Keratinocyte (primary cell): Measurements from ENCODE around the gene TMC8. TPM values are rescaled to one million over a fixed set of nuclear protein-coding genes. Genes with fewer than 3 reads are reported as not detected.

Experiments
- DNase-seq: peaks from one replicate; pipeline ENCODE4 v3.0.0-alpha.2; 2011; ENCODE audit warnings: low read depth, missing footprints, low spot score
- FAIRE-seq: peaks from 2 replicates; lab custom pipeline; 2011; peaks lifted over from hg19 to GRCh38; lab: Jason Lieb, UNC
- H2AFZ ChIP-seq: 2 replicates; pipeline ENCODE4 v1.6.0; 2012; ENCODE audit warnings: low read length, control low read depth, inconsistent platforms; ENCODE audit not compliant: control insufficient read depth
- H3K27ac ChIP-seq: 2 replicates; pipeline ENCODE4 v1.5.1; 2011; ENCODE audit warnings: low read length; ENCODE audit not compliant: control insufficient read depth, insufficient read depth
- H3K27me3 ChIP-seq: 3 replicates; pipeline ENCODE4 v1.6.0; 2011; ENCODE audit warnings: low read length; ENCODE audit not compliant: control insufficient read depth, insufficient read depth; ENCODE audit errors: extremely low read depth
- H3K36me3 ChIP-seq, 2 experiments: 2 replicates in 1 of 2; 3 replicates in 1 of 2; pipeline ENCODE4 v1.5.1; 2011; ENCODE audit warnings: low read length in 2 of 2, mild to moderate bottlenecking in 1 of 2; ENCODE audit not compliant: control insufficient read depth in 2 of 2, insufficient read depth in 2 of 2; ENCODE audit errors: extremely low read depth in 1 of 2
- H3K4me1 ChIP-seq: 3 replicates; pipeline ENCODE4 v1.5.1; 2011; ENCODE audit warnings: low read length; ENCODE audit not compliant: control insufficient read depth, insufficient read depth; ENCODE audit errors: extremely low read depth
- H3K4me2 ChIP-seq: 3 replicates; pipeline ENCODE4 v1.6.0; 2011; ENCODE audit warnings: low read depth, low read length; ENCODE audit not compliant: control insufficient read depth, insufficient read depth; ENCODE audit errors: extremely low read depth
- H3K4me3 ChIP-seq, 3 experiments: fragments of 200-600 bp in 1 of 3; sonication (generic) in 1 of 3; 2 replicates in 2 of 3; 3 replicates in 1 of 3; pipeline ENCODE4 v1.5.1; 2011 to 2016; ENCODE audit warnings: low read length in 3 of 3, mild to moderate bottlenecking in 3 of 3, control low read depth in 2 of 3, inconsistent platforms in 1 of 3, low read depth in 1 of 3, mixed read lengths in 1 of 3, mixed run types in 1 of 3, moderate library complexity in 1 of 3; ENCODE audit not compliant: control insufficient read depth in 2 of 3, insufficient read depth in 2 of 3; ENCODE audit errors: extremely low read depth in 1 of 3
- H3K79me2 ChIP-seq: 2 replicates; pipeline ENCODE4 v1.6.0; 2012; ENCODE audit warnings: low read length; ENCODE audit not compliant: control insufficient read depth, insufficient read depth
- H3K9ac ChIP-seq: 3 replicates; pipeline ENCODE4 v1.6.0; 2011; ENCODE audit warnings: low read length; ENCODE audit not compliant: control insufficient read depth, insufficient read depth; ENCODE audit errors: extremely low read depth
- H3K9me1 ChIP-seq: 3 replicates; pipeline ENCODE4 v1.6.0; 2011; ENCODE audit warnings: low read length; ENCODE audit not compliant: control insufficient read depth, insufficient read depth; ENCODE audit errors: extremely low read depth
- H3K9me3 ChIP-seq: 2 replicates; pipeline ENCODE4 v1.5.1; 2012; ENCODE audit warnings: low read depth, low read length; ENCODE audit not compliant: control insufficient read depth
- H4K20me1 ChIP-seq: 3 replicates; pipeline ENCODE4 v1.6.0; 2011; ENCODE audit warnings: low read length; ENCODE audit not compliant: control insufficient read depth, insufficient read depth; ENCODE audit errors: extremely low read depth
- EZH2 ChIP-seq: IDR thresholded peaks from one replicate; pipeline ENCODE4 v1.6.1; 2012; ENCODE audit warnings: inconsistent platforms, mild to moderate bottlenecking, low read length, moderate library complexity
- dilution Hi-C: fragments of 300-500 bp; cut with MboI; formaldehyde crosslinking; loops from one replicate; pipeline ENCODE4 v1.7.0; 2020; ENCODE audit warnings: low sequenced_read_pairs; ENCODE audit not compliant: extremely low pct_ligation_motif_present
- polyA plus RNA-seq, 5 experiments: library from polyadenylated mRNA; depleted of rRNA in 3 of 5; stranded (reverse) in 3 of 5; stranded (forward) in 1 of 5; unstranded in 1 of 5; fragments of >200 nt; gene quantifications; 1 replicate in 1 of 5; 2 replicates in 3 of 5; 3 replicates in 1 of 5; pipeline versions ENCODE4 v1.2.1 to v1.2.3, GENCODE V29; 2011 to 2012; ENCODE audit warnings: missing spikeins in 2 of 5, low read depth in 1 of 5, low replicate concordance in 1 of 5
- TF ChIP-seq, protein P1 (sequence below), 3 experiments: IDR thresholded peaks in 1 of 3; conservative IDR thresholded peaks in 1 of 3; optimal IDR thresholded peaks in 1 of 3; 2 replicates in 2 of 3; 3 replicates in 1 of 3; pipeline versions ENCODE3 to v1.5.1; 2011; ENCODE audit warnings: low read length in 3 of 3, mild to moderate bottlenecking in 3 of 3, moderate library complexity in 2 of 3, control low read depth in 1 of 3, inconsistent platforms in 1 of 3; ENCODE audit not compliant: insufficient read depth in 2 of 3; ENCODE audit errors: extremely low read depth in 1 of 3

The TMC8 gene
- polyA plus RNA-seq, 1 donor (not counting 4 experiments of a cell fraction or from before 2014, with no cell fraction given), result 0.14 TPM

DNA sequence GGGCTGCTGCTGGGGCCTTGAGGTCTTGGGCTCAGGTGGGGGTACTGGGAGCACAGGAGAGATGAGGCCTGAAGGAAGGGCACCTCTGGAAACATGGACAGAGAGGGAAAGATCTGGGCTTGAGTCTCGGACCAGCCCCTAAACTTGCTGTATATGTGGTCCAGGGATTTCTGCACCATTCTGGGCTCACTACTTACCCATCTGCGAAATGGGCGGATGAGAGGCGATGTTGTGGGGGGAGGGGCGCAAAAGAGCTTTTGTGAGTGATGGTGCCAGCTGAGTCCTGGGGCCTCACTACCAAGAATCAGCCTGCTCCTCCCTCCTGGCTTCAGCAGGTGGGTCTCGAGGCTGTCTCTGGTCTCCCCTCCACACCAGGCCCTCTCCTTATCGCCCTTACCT is 15.9 kb downstream of the TMC8 start:
- no peaks in the 10 kb centered on the region for H3K9me1 ChIP-seq
- H3K4me2 ChIP-seq, result no peak overlapping the region
- H3K4me3 ChIP-seq, result no peak overlapping the region
- no peak for TF ChIP-seq EZH2
- TF ChIP-seq, protein P1, sequence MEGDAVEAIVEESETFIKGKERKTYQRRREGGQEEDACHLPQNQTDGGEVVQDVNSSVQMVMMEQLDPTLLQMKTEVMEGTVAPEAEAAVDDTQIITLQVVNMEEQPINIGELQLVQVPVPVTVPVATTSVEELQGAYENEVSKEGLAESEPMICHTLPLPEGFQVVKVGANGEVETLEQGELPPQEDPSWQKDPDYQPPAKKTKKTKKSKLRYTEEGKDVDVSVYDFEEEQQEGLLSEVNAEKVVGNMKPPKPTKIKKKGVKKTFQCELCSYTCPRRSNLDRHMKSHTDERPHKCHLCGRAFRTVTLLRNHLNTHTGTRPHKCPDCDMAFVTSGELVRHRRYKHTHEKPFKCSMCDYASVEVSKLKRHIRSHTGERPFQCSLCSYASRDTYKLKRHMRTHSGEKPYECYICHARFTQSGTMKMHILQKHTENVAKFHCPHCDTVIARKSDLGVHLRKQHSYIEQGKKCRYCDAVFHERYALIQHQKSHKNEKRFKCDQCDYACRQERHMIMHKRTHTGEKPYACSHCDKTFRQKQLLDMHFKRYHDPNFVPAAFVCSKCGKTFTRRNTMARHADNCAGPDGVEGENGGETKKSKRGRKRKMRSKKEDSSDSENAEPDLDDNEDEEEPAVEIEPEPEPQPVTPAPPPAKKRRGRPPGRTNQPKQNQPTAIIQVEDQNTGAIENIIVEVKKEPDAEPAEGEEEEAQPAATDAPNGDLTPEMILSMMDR (optimal IDR thresholded peaks at IDR 0.05 in 1 of 3, IDR thresholded peaks at IDR 0.05 in 1 of 3, conservative IDR thresholded peaks at IDR 0.05 in 1 of 3; ENCODE audit: extremely low read depth in 1 of 3, insufficient read depth in 2 of 3, low read length in 3 of 3), result no peak
- no peaks in the 10 kb centered on the region for H4K20me1 ChIP-seq
- FAIRE-seq (no peak), DNase-seq (no peak)
- H3K36me3 ChIP-seq, result no peaks in the 10 kb centered on the region
- no peak overlapping the region for H3K9ac ChIP-seq
- H3K79me2 ChIP-seq, result no peaks in the 10 kb centered on the region
- H3K27ac ChIP-seq, result no peak overlapping the region
- H3K27me3 ChIP-seq, result peaks cover 8% of the 10 kb centered on the region
- H2AFZ ChIP-seq, result no peak overlapping the region
- dilution Hi-C loops, result no loop called here
- no peaks in the 10 kb centered on the region for H3K9me3 ChIP-seq
- peaks cover 38% of the 10 kb centered on the region for H3K4me1 ChIP-seq

DNA sequence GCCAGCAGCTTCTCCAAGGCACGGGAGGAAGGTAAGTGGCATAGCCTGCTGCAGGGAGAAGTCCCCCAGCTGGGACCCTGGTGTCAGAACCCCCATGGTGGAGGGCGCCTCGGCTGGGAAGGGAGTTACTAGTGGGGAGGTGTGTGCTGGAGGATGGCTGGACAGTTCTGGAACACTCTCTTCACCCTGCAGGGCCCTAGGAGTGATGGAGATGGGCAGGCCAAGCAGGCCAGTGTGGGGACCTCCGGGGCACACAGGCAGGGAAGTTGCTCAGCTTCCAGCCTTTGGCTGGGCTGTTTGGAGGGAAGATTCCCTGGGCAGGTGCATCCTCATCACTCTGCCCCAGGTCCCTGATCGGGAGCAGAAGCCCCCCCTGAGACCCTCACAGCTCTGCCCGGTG is 16.3 kb downstream of the TMC8 start:
- Histone ChIP-seq H3K9me3 (no peaks in the 10 kb centered on the region), H3K9me1 (no peaks in the 10 kb centered on the region), H4K20me1 (no peaks in the 10 kb centered on the region), H3K27me3 (peaks cover 8% of the 10 kb centered on the region), H3K4me3 (no peak overlapping the region), H3K4me1 (peaks cover 38% of the 10 kb centered on the region), H3K27ac (no peak overlapping the region), H3K9ac (no peak overlapping the region), H2AFZ (no peak overlapping the region), H3K36me3 (no peaks in the 10 kb centered on the region), H3K79me2 (no peaks in the 10 kb centered on the region), H3K4me2 (no peak overlapping the region)
- DNase-seq (no peak), FAIRE-seq (no peak)
- dilution Hi-C loops, result no loop called here
- no peak for TF ChIP-seq EZH2
- TF ChIP-seq, protein P1 (optimal IDR thresholded peaks at IDR 0.05 in 1 of 3, IDR thresholded peaks at IDR 0.05 in 1 of 3, conservative IDR thresholded peaks at IDR 0.05 in 1 of 3; ENCODE audit: extremely low read depth in 1 of 3, insufficient read depth in 2 of 3, low read length in 3 of 3), result no peak
